Tibial artery (tissue), 4 donors: ENCODE results near the gene ADAMTS5.

Experiments used
- DNase-seq, 2 donors: peaks; one replicate each; pipeline ENCODE4 v3.0.0-alpha.2; 2019
- H3K27ac ChIP-seq, 2 donors: fragments of 200-600 bp; sonication (generic) in 1 of 2; 1 replicate in 1 of 2; 2 replicates in 1 of 2; pipeline ENCODE4 v1.5.1; 2018 to 2019; ENCODE audit warnings: mild to moderate bottlenecking in 1 of 2
- H3K27me3 ChIP-seq, 2 donors: fragments of 200-600 bp; sonication (generic) in 1 of 2; one replicate each; pipeline versions ENCODE4 v1.5.1 to v1.6.0; 2016 to 2019
- H3K36me3 ChIP-seq, 3 donors: fragments of 200-600 bp; sonication (generic) in 2 of 3; one replicate each; pipeline ENCODE4 v1.5.1; 2016 to 2019; ENCODE audit warnings: mild to moderate bottlenecking in 2 of 3
- H3K4me1 ChIP-seq, 4 donors: fragments of 200-600 bp; sonication (generic) in 2 of 4; 1 replicate in 3 of 4; 2 replicates in 1 of 4; pipeline ENCODE4 v1.5.1; 2016 to 2019
- H3K4me3 ChIP-seq, 2 donors: fragments of 200-600 bp; sonication (generic) in 1 of 2; 1 replicate in 1 of 2; 2 replicates in 1 of 2; pipeline ENCODE4 v1.5.1; 2018 to 2019; ENCODE audit warnings: mild to moderate bottlenecking in 2 of 2
- H3K9me3 ChIP-seq, 3 donors: fragments of 200-600 bp; sonication (generic) in 1 of 3; one replicate each; pipeline ENCODE4 v1.5.1; 2016 to 2019
- intact Hi-C: fragments of 100-400 bp; cut with DNase I; formaldehyde crosslinking; loops from one replicate; pipeline ENCODE4 v1.15.0; 2023; ENCODE audit warnings: low total_unique reads
- TF ChIP-seq, protein P1 (sequence below), 2 experiments: fragments of 200-600 bp in 1 of 2; fragments of 450-650 bp in 1 of 2; IDR thresholded peaks; one replicate each; pipeline ENCODE4 v1.5.1; 2017 to 2019; ENCODE audit warnings: antibody characterized with exemption in 2 of 2, mild to moderate bottlenecking in 1 of 2, moderate library complexity in 1 of 2

ADAMTS5 gene

DNA sequence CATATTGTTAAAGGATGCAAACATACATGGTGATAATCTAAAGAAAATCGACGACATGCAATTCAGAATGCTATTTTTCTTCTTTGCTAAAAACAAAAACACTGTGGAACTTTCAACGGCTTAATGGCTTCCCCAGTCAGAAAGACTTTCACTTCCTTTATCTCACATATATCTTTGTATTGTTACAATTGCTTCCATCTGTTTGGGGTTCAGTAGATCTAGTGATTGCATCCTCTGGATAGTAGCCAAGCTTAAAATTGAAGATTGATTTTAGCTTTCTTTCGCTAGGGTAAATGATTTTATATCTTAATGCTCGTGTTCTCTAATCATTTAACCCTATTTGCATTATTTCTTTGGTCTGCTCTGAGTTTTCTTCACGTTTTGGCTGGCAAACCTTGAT lies 89.9 kb downstream of the ADAMTS5 start:
- no peak for DNase-seq
- H3K27me3 ChIP-seq = no peaks in the 10 kb centered on the region

DNA sequence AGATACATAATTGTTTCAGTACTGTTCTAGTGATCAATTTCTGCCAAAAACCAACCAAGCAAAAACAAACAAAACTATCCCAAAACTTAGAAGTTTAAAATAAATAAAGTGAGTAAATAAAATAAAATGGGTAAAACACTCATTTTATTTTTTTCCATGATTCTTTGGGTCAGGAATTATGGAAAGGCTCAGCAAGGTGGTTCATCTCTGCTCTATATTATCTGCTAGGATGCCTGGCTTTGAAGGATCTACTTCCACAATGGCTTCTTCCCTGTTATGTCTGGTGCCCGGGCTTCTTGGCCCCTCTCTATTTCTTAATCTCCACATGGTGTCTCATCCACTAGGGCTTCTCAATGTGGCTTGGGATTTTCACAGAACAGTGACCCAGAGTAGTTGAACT lies 92.5 kb downstream of the ADAMTS5 start:
- no peak for DNase-seq
- Histone ChIP-seq H3K27me3 (no peaks in the 10 kb centered on the region), H3K36me3 (no peaks in the 10 kb centered on the region), H3K4me1 (no peaks in the 10 kb centered on the region), H3K9me3 (peaks cover 0 to 13% (median 5%) of the 10 kb centered on the region in 3 donors), H3K27ac (no peak overlapping the region), H3K4me3 (no peak overlapping the region)
- intact Hi-C loops = no loop called here
- TF ChIP-seq, protein P1, sequence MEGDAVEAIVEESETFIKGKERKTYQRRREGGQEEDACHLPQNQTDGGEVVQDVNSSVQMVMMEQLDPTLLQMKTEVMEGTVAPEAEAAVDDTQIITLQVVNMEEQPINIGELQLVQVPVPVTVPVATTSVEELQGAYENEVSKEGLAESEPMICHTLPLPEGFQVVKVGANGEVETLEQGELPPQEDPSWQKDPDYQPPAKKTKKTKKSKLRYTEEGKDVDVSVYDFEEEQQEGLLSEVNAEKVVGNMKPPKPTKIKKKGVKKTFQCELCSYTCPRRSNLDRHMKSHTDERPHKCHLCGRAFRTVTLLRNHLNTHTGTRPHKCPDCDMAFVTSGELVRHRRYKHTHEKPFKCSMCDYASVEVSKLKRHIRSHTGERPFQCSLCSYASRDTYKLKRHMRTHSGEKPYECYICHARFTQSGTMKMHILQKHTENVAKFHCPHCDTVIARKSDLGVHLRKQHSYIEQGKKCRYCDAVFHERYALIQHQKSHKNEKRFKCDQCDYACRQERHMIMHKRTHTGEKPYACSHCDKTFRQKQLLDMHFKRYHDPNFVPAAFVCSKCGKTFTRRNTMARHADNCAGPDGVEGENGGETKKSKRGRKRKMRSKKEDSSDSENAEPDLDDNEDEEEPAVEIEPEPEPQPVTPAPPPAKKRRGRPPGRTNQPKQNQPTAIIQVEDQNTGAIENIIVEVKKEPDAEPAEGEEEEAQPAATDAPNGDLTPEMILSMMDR (IDR thresholded peaks at IDR 0.05) = no peak

More for the DNA sequence above, 89.9 kb downstream of the ADAMTS5 start:
- Histone ChIP-seq H3K36me3 (no peaks in the 10 kb centered on the region), H3K9me3 (peaks cover 0 to 13% (median 5%) of the 10 kb centered on the region in 3 donors), H3K4me3 (no peak overlapping the region), H3K27ac (no peak overlapping the region), H3K4me1 (no peaks in the 10 kb centered on the region)
- intact Hi-C loops = no loop called here
- TF ChIP-seq, protein P1 (IDR thresholded peaks at IDR 0.05) = no peak
